Cerebellar cortex (tissue), 1 donor: ENCODE data around the gene EGFL8.
"Not testable (repeated sequence)": the region's sequence is repeated elsewhere in the genome, so short reads cannot be mapped to it uniquely, and the experiment has no call there.

Source experiments
- DNase-seq: peaks from one replicate; pipeline ENCODE4 v3.0.0-alpha.2; 2015; ENCODE audit warnings: low spot score

Gene EGFL8

DNA sequence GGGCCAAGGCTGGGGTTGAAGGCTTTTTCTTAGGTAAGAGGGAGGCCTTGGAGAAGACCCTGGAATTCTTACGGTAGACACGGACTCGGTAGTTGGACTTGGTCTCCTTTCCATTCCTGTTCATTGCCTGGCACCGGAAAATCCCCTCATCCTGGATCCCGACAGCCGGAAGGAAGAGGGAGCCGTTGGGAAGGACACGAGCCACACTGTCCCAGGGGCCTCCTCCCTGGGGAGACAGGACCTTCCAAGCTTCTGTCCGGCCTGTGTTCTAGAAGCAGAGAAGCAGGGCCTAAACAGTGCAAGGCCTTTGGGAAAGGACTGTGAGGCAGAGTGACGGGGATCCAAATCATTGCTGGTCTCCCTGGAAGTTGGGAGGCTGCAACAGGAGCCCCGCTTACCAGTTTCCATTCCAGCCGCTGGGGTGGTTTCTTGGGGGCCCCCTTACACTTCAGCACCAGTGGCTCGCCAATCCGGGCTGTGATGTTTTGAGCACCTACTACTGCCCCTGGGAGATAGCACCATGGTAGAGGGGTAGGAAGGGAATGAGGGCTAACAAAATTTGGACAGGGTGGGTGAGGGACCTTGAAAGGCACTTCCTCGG is 19.2 kb downstream of the EGFL8 start:
- DNase-seq, result no peak

DNA sequence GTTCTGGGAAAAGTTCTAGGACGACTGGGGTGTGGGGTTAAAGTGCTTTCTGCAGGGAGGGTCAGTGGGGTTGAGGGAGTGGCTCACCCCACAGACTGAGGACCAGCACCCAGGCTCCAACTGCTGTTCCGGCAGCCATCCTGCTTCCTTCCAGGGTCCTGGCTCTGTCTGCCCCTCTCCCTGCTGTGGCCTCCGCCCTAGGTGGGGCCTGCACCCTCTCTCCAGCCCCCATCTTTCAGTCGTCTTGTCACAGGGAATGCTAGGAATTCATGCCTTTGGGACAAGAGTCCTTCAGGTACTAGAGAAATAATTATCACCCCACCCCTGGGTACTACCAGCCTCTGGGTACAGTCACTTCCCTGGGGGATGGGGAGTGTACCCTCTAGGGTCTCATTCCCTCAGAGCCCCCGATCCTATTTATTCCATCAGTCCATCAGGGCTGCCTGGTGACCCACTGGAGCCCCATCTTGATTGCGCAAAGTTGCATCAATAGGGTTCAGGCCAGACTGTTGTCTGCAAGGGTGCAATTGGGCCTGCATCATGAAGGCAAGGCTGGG is 19.8 kb downstream of the EGFL8 start, which contains the start of gene AGER:
AGER (minus strand) TSS at position 170 of the 557 bp plus-strand sequence; CDS start at position 139, 31 bp downstream.
- no peak for DNase-seq

GRCh38 chr6:32185681-32186131 is 21.3 kb downstream of the EGFL8 start:
- DNase-seq, result peak; percentile 77

- DNase-seq, result not testable (repeated sequence)
Measured at GRCh38 chr6:32186151-32186840, 21.9 kb downstream of the EGFL8 start.

DNA sequence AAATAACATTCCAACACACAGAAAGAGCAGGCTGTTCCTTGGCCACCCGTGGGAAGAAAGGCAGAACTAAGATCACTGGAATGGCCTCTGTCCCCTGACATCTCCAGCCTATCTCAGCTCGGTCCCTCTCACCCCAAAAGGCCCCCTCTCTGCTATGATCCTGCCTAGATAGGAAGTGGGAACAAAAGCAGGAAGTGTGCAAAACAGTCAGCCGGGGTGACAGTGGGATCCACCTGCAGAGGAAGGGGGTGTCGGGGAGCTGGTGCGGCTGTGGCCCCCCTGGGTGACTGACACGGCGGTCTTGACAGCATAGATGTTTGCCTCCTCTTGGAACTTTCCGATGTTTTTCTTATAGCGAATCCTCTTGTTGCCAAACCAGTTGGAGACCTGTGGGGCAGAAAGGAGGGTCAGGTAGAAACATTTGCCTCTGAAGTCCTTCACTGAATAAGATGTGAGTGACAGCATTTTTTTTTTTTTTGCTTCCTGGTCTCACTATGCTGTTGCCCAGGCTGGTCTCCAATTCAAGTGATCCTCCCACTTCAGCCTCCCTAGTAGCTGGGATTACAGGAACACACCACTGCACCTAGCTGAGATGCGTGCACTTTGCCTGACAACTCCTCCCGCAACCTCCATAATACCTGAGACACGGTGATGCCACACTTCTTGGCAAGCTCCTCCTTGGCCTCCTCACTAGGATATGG is 22.8 kb downstream of the EGFL8 start:
- DNase-seq, result no peak

DNA sequence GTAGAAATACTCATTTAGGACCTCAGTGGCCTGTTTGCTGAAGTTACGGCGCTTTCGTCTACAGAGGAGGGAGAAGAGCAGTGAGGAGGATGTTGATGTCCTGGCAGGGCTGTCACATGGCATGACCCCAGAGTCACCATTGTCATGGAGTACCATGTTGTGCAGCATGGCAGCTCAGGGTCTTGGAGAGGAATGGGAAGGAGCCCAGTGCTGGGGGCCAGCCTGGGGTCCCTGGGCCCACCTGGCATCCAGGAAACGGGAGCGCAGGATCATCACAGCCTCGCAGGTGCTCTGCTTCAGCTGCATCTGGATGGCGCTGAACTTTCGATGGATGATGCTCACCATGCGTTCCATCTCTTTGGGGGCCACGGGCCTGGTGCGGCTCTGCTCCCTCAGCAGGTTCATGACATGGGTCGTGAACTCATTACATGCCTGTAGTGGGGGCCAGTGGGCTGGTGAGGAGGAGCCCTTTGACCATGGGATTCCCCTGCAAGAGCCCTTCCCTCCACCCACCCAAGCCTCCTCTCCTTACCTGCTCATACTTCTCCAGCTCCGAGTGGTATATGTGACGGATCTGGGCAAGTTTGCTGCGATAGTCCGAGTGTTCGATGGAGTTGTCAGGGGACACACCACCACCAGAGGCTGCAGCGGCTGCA is 23.5 kb downstream of the EGFL8 start:
- DNase-seq, result not testable (repeated sequence)

DNA sequence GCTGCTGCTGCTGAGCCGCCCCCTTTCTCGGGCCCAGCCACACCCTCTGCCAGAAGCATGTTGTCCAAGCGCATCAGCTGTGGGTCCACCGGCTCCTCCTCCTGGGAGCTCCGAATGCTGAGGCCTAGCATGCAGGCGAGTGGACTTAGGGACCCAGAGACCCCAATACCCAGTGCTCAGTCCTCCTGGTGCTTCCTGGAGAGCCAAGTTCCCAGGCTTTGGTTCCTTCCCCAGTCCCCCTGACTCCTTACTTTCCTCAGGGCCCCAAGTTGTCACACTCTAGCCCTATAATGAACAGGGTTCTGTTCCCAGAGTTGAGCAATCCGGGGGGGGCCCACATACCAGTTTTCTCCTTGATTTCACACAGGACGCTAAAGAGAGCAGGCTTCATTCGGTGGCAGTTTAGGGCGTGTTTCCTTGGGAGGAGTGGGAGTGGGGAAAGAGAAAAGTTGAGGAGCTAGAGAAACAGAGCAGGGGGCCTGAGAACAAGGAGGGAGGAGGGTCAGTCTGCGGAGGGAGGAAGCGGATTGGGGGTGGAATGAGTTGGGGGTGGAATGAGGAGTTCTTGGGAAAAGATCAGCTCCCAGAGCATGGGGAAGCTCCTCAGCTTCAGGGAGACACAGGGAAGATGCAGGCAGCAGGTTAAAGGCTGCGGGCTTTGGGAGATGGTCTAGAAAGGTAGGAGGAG is 24.1 kb downstream of the EGFL8 start:
- no peak for DNase-seq

GRCh38 chr6:32189069-32189741 is 24.8 kb downstream of the EGFL8 start:
- no peak for DNase-seq

GRCh38 chr6:32189742-32190053 is 25.3 kb downstream of the EGFL8 start:
- no peak for DNase-seq

DNA sequence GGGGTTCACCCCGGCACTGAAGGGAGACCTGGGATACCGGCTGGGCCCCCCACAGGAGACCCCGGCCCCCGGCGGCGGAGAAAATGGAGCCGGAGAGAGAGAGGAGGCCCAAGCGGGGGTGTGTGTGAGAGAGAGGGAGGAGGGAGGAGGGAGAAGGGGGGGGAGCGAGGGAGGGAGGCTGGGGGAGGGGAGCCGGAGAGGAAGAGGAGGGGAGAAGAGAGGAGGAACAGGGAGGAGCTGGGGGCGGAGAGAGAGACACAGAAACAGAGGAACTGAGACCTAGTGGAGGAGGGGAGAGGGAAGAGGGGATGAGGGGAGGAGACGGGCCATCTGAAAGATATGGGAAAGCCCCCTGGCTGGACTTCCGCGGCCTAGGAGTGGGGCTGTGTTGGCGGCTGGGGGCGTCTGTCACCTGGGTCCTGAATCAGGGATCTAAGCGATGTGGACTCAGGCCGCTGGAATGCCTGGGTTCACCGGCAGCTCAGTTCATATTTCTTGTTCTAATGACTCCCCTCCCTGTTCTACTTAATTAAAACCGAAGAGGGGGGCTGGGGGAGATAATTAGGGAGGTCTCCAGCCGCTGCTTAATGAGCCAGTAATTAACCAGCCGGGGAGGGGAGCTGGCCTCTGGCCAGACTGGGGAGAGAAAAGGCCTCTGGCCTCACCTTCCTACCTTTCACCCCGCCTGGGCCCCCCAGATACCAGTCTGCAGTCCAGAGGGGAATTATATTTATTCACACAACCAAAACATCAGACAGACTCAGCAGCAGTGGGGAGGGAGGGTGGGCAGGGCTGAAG is 25.9 kb downstream of the EGFL8 start, which contains the start of gene PBX2:
PBX2 (minus strand) TSS at position 149 of the 798 bp plus-strand sequence. CDS start 287 bp downstream, outside the sequence.
- peak; percentile 96 for DNase-seq

DNA sequence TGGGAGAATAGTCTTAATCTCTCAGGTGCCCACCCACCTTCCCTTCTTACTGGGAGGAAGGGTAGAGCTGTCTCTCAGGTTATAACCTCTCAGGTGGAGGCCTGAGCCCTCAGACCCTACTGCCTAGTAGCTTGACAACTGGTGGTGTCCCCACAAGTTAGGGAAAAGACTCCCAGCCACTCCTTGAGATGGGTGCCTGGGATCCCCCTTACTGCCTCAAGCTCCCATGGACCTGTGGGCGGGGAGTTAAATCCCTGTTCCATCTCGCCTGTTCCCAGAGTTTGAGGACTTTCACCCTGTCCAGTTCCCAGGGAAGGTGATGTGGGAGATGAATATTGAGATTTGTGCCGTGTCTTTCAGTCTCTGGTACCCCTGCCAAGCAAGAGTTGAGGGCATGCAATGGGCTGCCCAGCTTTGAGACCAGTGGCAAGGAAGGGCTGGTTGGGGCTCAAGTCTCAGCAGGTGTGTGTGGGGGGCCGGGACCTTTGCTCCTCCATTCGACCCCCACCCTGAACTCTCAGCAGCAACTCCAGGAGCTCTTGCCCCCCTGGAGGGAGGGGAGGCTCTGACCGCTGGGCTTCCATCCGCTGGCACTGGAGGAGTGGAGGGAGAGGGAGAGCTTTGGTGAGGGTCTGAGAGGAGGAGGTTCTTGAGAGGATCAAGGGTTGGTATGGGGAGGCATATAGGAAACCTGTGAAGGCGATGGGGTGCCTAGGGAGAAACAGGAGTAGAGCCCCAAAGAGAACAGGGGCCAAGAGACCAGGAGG is 26.7 kb downstream of the EGFL8 start:
- no peak for DNase-seq

DNA sequence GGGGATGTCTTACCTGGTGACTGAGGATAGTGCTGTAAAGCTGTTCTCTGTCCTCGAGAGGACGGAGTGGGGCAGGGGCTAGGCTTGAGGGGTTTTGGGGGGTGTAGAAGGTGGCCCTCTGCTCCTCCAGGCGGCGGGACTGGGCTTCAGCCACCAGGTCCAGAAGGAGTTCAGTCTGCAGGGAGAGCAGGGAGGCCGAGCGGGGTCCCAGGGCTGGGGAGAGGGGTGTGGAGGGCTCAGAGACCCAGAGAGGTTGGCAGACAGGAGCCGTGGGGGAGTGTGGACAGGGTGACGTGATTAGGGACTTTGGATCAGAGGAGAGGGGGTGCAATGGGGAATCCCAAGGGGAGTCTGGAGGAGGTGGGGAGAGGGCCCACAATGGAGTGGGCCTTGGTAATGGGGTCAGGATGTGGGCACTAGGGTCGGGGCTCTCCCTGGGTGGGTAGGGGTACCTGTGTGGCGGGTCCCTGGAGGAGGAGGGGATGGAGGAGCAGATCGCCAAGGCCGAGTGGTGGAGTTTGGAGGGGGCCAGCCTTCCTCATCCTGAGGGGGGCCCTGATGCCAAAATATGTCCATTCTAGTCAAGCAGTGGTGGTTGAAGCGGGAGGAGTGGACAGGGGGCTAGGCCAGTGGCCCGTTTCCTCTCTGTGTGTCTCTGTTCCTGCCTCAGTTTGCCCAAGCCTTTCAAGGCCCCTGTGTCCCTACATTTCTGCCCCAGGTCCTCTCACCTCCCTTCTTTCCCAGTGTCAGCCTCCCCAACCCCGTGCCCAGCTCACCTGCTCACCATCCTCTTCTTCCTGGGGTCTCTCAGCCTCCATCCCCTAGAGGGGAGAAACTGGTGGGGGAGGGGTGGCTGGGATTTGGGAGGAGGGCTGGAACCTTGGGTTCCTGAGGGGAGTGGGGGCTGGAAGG is 27.6 kb downstream of the EGFL8 start:
- DNase-seq, result no peak

DNA sequence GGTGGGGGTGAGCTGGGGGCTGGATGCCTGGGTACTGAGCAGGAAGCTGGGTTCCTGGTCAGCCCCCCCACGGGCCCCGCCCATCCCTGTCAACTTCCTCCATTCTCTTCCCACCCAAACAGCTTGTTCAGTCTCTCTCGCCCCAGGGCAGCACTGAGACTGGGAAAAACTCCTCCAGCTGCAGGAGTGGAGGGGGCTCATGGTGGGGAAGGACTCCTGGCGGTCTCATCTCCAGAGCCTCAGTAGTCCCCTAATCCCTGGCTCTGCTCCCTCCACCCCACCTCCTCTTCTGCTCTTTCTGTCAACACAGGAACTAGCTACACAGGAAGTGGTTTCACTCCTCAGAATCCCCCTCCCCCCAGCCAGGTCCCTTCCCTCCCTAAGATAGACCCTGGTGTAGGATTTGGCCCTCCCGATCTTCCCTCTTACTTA is 28.2 kb downstream of the EGFL8 start, which contains the start of gene GPSM3:
GPSM3 (minus strand) TSS at position 36 of the 432 bp plus-strand sequence. CDS start 130 bp downstream, outside the sequence.
- DNase-seq, result no peak

DNA sequence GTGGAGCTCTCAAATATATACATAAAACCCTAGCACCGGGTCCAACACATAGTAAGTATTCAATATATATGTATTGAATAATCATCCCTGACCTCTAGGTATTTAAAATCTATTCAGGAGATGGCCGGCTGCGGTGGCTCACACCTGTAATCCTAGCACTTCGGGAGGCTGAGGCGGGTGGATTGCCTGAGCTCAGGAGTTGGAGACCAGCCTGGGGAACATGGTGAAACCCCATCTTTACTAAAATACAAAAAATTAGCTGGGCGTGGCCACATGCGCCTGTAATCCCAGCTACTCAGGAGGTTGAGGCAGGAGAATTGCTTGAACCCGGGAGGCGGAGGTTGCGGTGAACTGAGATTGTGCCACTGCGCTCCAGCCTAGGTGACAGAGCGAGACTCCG is 28.7 kb downstream of the EGFL8 start:
- DNase-seq, result not testable (repeated sequence)

- no peak for DNase-seq
Measured at GRCh38 chr6:32194388-32194787, 30.0 kb downstream of the EGFL8 start.

DNA sequence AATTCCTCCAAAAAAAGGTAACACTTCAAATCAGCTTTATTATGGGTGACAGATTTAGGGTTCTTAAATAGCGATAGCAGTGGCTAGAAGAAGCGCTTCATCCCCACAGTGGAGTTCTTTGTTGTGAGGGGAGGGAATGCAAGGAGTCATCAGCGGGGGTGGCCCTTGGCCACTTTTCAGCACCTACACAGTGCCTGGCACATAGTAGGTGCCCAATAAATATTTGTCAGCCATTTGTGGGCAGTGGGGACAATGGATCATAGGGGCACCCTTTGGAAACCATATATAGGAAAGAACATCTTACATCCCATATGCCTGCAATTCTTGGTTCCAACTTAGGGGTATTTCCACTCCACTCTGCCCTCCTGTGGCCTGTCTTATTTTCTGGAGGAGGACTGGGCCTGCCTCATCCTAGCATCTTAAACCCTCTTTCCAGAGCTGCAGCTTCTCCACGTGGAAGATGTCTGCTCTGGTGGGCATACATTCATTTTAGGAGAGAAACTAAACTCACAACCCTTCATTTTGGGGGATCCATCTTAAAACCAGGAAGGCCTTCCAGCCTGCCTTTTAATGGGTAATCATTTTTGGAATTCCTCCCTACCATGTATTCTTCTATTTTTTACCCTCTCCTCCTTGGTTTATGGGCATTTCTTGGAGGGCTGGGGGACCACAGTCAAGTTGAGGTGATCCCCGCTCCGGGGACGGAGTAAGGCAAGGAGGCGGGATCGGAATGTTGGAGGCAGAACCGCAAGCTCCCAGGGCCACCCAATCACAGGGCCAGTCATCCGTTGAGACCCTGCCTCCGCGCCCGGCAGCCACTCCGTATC is 30.6 kb downstream of the EGFL8 start:
- DNase-seq, result peak; percentile 81

GRCh38 chr6:32195652-32195901 is 31.2 kb downstream of the EGFL8 start:
- peak; percentile 100 for DNase-seq
